ENCODE data around the gene MYG1.
"Not testable (repeated sequence)": the region's sequence is repeated elsewhere in the genome, so short reads cannot be mapped to it uniquely, and the experiment has no call there.

The MYG1 gene

GRCh38 chr12:53286448-53286847 lies 13.0 kb upstream of the MYG1 start:
- DNase-seq (ENCODE audit: low spot score): no peak

DNA sequence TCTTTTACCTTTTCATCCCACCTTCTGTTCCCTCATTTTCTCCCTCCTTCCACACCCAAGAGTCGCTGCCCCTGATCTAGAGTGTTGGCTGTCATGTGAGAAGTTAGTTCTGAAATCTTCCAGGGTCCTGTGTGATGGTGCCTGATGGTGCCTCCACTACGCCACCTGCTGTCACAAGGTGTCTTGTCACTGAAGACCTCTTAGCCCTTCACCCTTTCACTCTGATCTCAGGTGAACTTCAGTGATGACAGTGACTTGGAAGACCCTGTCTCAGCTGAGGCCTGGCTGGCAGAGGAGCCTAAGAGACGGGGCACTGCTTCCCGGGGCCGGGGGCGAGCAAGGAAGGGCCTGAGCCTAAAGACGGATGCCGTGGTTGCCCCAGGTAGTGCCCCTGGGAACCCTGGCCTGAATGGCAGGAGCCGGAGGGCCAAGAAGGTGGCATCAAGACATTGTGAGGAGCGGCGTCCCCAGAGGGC lies 11.7 kb upstream of the MYG1 start:
- DNase-seq (ENCODE audit: low spot score): peak; percentile 50

- no peak for DNase-seq (ENCODE audit: low spot score)
Measured at GRCh38 chr12:53288322-53288721, 11.2 kb upstream of the MYG1 start.

DNA sequence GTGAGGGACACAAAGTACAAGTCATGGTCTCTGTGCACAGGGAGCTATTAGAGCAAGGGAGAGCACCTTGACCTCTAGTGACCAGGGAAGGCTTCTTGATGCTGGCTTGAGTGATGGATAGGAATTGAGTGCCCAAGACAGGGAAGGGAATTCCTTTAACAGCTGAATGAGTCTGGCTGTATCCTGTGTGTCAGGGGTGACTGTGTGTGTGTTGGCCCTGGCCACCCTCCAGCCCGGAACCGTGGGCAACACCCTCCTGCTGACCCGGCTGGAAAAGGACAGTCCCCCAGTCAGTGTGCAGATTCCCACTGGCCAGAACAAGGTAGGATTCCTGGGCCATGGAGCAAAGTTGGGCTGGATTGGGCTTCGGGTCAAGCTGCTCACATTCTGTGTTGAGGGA lies 9.6 kb upstream of the MYG1 start:
- no peak for DNase-seq (ENCODE audit: low spot score)

DNA sequence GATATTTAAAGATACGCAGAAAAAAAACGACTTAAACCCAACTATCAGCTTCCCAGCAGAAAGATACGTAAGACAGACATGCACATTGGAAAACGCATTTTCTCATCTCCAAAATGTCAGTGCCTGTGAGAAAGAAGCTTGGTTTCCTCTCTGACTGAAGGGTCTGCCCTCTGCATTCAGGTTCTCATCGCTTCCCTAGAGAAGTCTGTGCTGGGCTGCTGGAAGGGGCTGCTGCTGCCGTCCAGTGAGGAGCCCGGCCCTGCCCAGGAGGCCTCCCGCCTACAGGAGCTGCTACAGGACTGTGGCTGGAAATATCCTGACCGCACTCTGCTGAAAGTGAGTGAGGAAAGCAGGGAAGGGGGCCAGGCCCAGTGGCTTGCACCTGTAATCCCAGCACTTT lies 8.8 kb upstream of the MYG1 start:
- no peak for DNase-seq (ENCODE audit: low spot score)

DNA sequence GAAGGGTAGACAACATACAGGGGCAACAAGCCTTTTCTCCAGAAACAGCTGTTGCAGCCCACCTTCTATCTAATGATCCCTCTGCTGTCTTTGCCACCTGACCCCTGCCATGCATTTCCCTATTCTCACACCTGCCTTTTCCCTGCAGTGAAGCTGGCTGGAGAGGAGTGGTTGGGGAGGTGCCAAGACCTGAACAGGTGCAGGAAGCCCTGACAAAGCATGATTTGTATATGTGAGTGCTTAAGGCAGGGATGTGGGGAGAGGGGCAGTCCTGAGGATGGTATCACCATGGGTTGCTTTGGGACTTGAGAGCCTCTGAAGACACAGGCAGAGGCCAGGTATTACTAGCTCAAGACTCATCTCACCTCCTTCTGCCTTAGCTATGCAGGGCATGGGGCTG lies 7.1 kb upstream of the MYG1 start:
- DNase-seq (ENCODE audit: low spot score): no peak

DNA sequence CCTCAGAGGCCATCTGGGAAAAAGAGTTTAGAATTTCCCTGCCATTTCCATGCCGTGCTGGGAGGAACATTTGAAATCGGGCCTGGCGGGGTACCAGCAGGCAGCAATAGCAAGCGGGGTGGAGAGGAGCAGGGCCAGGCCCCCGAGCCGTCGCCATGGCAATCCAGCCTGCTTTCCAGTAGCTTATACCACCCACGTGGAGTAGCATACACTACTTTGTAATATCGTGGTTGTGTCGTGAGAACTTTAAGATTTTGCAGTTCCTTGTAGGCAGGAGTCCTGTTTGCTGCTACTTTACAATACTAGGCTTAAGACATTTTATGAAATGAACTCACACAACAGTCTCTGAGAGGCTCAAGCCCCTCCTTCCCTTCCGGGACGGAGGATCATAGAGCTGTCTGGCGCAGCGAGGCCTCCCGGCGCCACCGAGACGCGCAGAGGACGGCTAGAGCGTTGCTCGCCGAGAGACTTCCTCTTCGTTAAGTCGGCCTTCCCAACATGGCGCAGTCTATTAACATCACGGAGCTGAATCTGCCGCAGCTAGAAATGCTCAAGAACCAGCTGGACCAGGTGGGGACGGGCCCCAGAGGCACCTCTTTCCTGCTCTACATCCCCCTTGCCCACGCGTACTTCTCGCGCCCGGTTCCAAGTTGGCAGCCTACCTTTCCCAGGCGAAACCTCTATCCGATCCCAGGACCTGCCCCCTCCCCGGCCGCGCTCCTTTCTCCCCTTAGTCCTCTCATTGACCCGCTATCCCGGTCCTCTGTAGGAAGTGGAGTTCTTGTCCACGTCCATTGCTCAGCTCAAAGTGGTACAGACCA lies 4.2 kb upstream of the MYG1 start, which contains the start of gene PFDN5:
Gene PFDN5, plus strand, starts transcription at position 473 of the 821 bp plus-strand sequence. Its CDS starts 26 bp downstream, at position 499.
- DNase-seq (ENCODE audit: low spot score): peak; percentile 86

DNA sequence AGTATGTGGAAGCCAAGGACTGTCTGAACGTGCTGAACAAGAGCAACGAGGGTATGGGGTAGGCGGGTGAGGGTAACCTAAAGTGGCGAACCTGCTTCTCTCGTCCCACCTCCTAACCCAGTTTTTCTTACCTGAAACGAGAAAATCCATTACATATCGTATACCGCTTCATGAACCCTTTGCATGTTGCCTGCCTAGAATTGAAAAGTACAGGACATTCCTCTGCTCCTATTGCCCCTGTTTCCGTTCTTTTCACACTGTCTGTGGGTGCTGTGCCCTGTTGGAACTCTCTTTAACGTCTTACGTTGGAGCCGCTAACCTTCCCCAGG lies 3.6 kb upstream of the MYG1 start:
- no peak for DNase-seq (ENCODE audit: low spot score)

DNA sequence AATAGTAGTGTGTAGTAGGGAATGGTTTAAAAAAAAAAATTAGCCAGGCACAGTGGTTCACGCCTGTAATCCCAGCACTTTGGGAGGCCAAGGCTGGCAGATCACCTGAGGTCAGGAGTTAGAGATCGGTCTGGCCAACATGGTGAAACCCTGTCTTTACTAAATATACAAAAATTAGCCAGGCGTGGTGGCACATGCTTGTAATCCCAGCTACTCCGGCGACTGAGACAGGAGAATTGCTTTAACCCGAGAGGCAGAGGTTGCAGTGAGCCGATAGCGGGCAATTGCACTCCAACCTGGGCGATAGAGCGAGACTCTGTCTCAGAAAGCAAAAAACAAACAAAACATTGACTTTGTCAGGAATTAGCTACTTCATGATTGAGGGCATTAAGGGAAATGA lies 2.4 kb upstream of the MYG1 start:
- DNase-seq (ENCODE audit: low spot score): not testable (repeated sequence)

DNA sequence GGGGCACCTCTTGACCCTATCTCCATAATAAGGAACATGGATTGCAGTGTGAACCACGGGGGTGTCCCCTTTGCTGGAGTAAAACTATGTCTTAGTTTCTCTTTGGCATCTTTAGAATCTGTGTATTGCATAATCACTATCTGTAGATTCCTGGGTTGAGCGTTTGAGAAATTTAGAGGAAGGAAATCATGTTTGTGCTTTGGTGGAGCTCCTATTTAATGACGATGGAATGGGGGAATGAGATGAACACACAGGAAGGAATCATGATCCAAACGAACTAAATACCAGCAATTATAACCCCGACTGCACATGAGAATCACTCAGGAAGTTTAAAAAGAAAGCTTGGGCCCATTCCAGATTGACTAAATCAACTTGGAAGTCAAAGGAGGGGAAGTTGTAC lies 1.3 kb upstream of the MYG1 start:
- DNase-seq (ENCODE audit: low spot score): no peak

DNA sequence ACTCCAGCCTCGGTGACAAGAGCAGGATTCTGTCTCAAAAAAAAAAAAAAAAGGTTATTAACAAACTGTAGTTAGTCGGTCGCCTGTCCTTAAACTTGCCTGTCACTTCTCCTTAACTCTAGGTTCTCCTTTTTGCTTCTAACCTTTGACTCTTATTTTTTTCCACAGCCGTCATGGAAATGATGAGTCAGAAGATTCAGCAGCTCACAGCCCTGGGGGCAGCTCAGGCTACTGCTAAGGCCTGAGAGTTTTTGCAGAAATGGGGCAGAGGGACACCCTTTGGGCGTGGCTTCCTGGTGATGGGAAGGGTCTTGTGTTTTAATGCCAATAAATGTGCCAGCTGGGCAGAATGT lies 418 bp upstream of the MYG1 start:
- DNase-seq (ENCODE audit: low spot score): peak; percentile 56

- DNase-seq (ENCODE audit: low spot score): no peak
Measured at GRCh38 chr12:53300187-53300586, 692 bp downstream of the MYG1 start.

- DNase-seq (ENCODE audit: low spot score): no peak
Measured at GRCh38 chr12:53302903-53303302, 3.4 kb downstream of the MYG1 start.

DNA sequence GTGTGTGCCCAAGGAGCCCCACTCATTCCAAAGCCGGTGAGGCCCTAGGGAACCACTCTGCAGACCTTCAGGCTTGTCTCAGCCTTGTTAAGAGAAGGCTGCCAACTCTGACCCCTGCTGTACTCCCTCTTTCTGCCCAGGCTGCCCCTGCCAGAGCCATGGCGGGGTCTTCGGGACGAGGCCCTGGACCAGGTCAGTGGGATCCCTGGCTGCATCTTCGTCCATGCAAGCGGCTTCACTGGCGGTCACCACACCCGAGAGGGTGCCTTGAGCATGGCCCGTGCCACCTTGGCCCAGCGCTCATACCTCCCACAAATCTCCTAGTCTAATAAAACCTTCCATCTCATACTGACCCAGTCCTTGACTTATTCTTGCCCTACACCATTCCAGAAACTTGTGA lies 7.3 kb downstream of the MYG1 start:
- no peak for DNase-seq (ENCODE audit: low spot score)

DNA sequence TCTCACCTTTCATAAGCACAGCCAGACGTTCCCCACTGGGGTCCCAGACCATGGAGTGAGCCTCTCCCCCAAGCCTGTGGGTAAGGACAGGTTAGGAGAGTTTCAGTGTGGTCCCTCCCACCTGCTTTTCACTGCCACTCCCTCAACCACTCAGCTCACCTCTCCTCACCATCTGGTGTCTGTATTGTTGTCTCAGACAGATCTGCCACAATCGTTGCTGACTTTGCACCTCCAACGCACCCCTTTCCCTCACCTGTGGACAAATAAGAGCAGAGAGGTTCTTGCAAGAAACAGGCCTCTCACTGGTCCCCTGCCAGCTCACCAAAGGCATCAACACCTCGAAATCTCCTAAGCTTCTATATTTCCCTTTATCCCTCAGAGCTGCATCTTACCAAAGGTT lies 8.8 kb downstream of the MYG1 start:
- no peak for DNase-seq (ENCODE audit: low spot score)

GRCh38 chr12:53313996-53314395 lies 14.5 kb downstream of the MYG1 start:
- no peak for DNase-seq (ENCODE audit: low spot score)

DNA sequence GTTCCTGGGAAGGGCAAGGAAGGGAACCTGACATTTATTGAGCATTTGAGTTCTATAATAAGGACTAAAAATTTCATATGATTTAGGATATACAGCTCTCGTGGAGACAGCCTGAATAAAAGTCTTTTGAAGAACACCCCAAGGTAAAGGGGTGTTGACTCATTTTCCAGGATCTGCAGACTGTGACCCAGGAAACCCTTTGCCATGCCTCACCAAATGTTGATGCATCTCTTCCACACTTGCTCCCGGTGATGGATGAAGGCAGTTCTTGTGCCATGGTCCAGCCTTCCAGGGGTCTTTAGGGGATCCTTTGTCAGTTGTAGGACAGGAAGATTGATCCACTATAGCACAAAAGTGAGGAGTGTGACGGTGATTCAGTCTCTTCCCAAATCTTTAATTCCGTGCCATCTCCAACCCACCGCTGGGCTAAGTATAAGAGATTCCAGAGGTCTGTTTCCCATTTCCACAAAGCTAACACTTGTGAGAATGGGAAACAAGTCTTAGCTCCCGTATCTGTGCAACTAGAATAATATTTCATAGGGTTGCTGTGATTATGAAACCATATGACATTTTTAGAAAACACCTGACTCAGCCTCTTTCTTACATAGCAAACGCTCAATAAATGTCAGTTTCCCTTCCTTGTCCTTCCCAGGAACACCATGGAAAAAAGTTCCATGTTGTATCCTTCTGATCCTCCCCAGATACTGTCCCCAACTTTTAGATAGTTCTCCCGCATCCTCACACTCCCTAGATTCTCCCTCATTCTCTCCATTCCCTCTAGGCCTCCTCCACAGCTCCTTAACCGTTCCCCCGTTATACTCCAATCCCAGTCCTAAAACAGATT lies 21.1 kb downstream of the MYG1 start:
- no peak for DNase-seq (ENCODE audit: low spot score)

DNA sequence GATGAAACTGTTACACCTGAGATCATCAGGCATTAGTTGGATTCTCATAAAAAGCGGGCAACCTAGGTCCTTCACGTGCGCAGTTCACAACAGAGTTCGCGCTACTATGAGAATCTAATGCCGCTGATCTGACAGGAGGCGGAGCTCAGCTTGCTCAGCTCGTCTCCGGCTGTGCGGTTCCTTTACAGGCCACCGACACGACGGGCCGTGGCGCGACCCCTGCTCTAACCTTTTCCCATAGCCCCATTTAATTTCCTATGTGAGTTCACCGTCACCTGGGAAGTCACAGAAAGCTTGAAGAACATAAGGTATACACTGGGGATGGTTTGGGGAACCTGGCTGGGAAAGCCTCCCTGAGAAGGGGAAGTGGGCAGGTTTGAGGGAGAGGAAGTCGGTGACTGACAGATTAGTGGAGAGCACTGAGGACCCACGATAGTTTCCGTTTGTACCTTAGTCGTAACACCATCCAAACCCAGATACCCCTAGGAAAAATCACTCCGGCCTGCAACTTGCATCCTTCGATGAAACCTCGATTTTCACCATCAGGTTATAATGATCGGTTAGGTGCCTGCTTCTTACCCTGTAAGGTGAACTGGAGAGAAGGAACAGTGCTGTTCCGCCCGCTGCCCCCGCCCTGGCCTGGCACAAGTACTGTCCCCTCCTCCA lies 24.8 kb downstream of the MYG1 start:
- DNase-seq (ENCODE audit: low spot score): no peak

DNA sequence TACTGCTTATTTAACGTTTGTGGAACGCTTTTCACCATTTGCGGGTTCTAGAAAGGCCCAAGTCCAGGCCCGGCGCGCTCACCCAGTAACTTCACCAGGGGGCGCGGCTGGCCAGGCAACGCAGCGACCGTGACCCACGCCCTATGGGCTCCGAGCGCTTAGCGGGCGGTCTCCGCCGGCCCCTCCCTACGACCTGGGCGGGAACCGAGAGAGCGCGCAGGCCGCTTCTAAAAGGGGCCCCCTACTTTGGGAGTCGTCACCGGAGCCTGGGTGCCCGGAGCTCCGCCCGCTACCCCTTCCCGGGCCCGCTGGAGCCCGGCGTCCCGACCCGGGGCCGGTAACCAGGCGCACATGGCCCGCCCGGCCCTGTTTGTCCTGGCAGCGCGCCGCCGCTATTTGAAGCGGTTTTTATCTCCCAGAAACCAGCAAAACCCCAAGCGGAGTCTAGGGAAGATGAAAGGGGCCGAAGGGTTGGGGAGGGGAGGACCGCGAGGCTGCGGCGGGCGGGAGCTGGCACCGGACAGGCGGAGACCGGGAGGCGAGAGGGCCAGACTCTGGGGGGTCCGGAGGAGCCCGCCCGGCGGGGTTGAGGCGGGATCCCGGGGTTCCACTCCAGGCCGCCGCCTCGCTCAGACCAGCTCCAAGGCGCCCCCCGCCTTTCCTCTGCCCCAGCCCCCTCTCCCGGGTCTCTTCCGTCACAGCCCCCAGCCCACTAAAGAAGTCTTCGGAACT lies 25.4 kb downstream of the MYG1 start:
- peak; percentile 88 for DNase-seq (ENCODE audit: low spot score)

DNA sequence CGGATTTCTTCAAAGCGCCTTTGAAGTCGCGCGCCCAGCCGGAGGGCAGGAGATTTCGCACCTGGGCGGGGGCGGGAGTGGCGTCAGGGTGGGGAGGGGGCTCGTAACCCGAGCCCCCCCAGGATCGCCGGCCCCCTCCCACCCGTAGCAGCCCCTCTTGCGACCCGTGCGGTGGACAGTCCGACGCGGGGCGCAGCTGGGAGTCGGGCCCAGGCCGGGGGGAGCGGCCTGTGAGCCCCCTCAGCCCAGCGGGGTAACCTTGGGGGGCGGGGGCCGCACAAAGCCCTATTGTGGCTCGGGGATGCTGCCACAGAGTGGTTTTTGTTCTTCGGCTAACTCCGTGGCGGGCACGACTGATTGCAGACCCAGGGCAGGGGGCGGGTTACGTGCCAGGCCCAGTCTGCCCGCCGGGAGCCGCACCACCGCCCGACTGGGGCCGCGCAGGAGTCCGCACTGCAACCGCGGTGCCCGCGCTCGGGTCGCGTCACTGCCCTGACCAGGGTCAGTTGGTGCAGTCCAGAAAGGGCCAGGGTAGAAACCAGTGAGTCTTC lies 26.1 kb downstream of the MYG1 start:
- DNase-seq (ENCODE audit: low spot score): peak; percentile 63

DNA sequence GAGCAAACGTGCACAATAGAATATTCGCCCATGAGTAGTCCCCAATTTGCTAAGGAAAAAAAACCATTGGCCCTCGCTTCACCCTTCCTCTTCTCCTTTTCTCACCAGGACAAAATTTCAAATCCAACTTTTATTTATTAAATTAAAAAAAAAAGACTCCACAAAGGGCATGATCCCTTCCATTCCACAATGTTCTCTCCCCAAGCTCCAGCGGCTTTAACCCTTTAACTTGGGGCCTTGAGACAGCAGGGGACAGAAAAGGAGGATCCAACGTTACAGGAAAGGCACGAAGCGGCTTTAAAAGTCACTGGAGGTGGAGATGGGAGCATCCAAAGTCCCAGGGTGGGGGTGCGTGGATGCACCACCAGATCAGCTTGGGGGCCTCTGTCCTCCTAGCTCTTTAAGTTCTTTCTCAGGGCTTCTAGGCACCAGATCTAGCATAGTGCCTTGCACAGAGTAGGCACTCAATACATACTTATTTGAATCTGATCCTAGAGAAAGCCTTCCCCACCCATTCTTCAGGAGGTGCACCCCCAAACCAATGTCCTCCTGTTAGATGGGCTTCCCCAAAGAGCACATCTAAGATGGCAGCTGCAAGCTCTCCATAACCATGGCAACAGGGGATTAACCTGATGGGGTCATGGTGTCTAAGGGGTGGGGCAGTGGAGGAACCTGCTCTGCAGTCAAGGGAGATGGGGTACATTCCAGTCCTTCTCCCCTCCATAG lies 27.1 kb downstream of the MYG1 start:
- no peak for DNase-seq (ENCODE audit: low spot score)

All from COLO829 (cell line).